Astrocyte (in vitro differentiated cells and primary cell): ENCODE measurements around the gene CCDC159. TPM values are rescaled to one million over a fixed set of nuclear protein-coding genes. Genes with fewer than 3 reads are reported as not detected.

Experiments
- DNase-seq: peaks from one replicate; pipeline ENCODE4 v3.0.0-alpha.2; 2010; ENCODE audit warnings: low read depth
- FAIRE-seq: peaks from 2 replicates; lab custom pipeline; 2011; peaks lifted over from hg19 to GRCh38; lab: Jason Lieb, UNC
- H2AFZ ChIP-seq: 2 replicates; pipeline ENCODE4 v1.6.0; 2012; ENCODE audit warnings: low read depth, low read length, inconsistent platforms
- H3K27ac ChIP-seq: 2 replicates; pipeline ENCODE4 v1.5.1; 2011; ENCODE audit warnings: low read depth, low read length, inconsistent platforms
- H3K27me3 ChIP-seq: 2 replicates; pipeline ENCODE4 v1.6.0; 2011; ENCODE audit warnings: low read length, inconsistent platforms; ENCODE audit not compliant: insufficient read depth
- H3K36me3 ChIP-seq: 2 replicates; pipeline ENCODE4 v1.5.1; 2011; ENCODE audit warnings: low read length, inconsistent platforms; ENCODE audit not compliant: insufficient read depth
- H3K4me1 ChIP-seq: 2 replicates; pipeline ENCODE4 v1.5.1; 2011; ENCODE audit warnings: low read length, inconsistent platforms; ENCODE audit not compliant: insufficient read depth
- H3K4me2 ChIP-seq: 2 replicates; pipeline ENCODE4 v1.6.0; 2012; ENCODE audit warnings: low read length, inconsistent platforms
- H3K4me3 ChIP-seq: 2 replicates; pipeline ENCODE4 v1.5.1; 2011; ENCODE audit warnings: low read depth, mild to moderate bottlenecking, low read length, inconsistent platforms; ENCODE audit not compliant: insufficient read depth
- H3K79me2 ChIP-seq: 2 replicates; pipeline ENCODE4 v1.6.0; 2012; ENCODE audit warnings: mild to moderate bottlenecking, low read length, inconsistent platforms; ENCODE audit not compliant: insufficient read depth
- H3K9ac ChIP-seq: 2 replicates; pipeline ENCODE4 v1.6.0; 2012; ENCODE audit warnings: mild to moderate bottlenecking, low read length, inconsistent platforms
- H3K9me3 ChIP-seq: 2 replicates; pipeline ENCODE4 v1.5.1; 2012; ENCODE audit warnings: low read depth, mild to moderate bottlenecking, low read length, inconsistent platforms; ENCODE audit not compliant: insufficient read depth
- H4K20me1 ChIP-seq: 2 replicates; pipeline ENCODE4 v1.6.0; 2012; ENCODE audit warnings: low read length, inconsistent platforms; ENCODE audit not compliant: insufficient read depth
- H3K27ac Mint-ChIP-seq: one replicate; pipeline ENCODE4 v1.8.0; 2021; ENCODE audit warnings: mild to moderate bottlenecking, mixed read lengths; ENCODE audit not compliant: unreplicated experiment
- H3K27me3 Mint-ChIP-seq: one replicate; pipeline ENCODE4 v1.8.0; 2021; ENCODE audit warnings: low read depth, mixed read lengths; ENCODE audit not compliant: unreplicated experiment
- H3K36me3 Mint-ChIP-seq: one replicate; pipeline ENCODE4 v1.8.0; 2021; ENCODE audit warnings: low read depth, mixed read lengths; ENCODE audit not compliant: unreplicated experiment
- H3K4me1 Mint-ChIP-seq: one replicate; pipeline ENCODE4 v1.8.0; 2021; ENCODE audit warnings: low read depth, mixed read lengths; ENCODE audit not compliant: unreplicated experiment
- H3K4me3 Mint-ChIP-seq: one replicate; pipeline ENCODE4 v1.8.0; 2021; ENCODE audit warnings: mild to moderate bottlenecking, moderate library complexity, mixed read lengths; ENCODE audit not compliant: unreplicated experiment
- H3K9me3 Mint-ChIP-seq: one replicate; pipeline ENCODE4 v1.8.0; 2021; ENCODE audit warnings: mild to moderate bottlenecking, mixed read lengths; ENCODE audit not compliant: unreplicated experiment
- EZH2 ChIP-seq: IDR thresholded peaks from 2 replicates; pipeline ENCODE4 v1.6.1; 2012; ENCODE audit warnings: mild to moderate bottlenecking, low read length, inconsistent platforms; ENCODE audit not compliant: insufficient read depth
- total RNA-seq: library from RNA; stranded (reverse); gene quantifications from 2 replicates; pipeline ENCODE4 v1.2.1, GENCODE V29; 2021
- TF ChIP-seq, protein P1 (sequence below): IDR thresholded peaks from 2 replicates; pipeline ENCODE4 v1.5.1; 2011; ENCODE audit warnings: low read depth, mild to moderate bottlenecking, inconsistent platforms, low read length, moderate library complexity; ENCODE audit not compliant: insufficient read depth

Gene CCDC159
- total RNA-seq, 1 donor from 2014 or later: 11.8 TPM

DNA sequence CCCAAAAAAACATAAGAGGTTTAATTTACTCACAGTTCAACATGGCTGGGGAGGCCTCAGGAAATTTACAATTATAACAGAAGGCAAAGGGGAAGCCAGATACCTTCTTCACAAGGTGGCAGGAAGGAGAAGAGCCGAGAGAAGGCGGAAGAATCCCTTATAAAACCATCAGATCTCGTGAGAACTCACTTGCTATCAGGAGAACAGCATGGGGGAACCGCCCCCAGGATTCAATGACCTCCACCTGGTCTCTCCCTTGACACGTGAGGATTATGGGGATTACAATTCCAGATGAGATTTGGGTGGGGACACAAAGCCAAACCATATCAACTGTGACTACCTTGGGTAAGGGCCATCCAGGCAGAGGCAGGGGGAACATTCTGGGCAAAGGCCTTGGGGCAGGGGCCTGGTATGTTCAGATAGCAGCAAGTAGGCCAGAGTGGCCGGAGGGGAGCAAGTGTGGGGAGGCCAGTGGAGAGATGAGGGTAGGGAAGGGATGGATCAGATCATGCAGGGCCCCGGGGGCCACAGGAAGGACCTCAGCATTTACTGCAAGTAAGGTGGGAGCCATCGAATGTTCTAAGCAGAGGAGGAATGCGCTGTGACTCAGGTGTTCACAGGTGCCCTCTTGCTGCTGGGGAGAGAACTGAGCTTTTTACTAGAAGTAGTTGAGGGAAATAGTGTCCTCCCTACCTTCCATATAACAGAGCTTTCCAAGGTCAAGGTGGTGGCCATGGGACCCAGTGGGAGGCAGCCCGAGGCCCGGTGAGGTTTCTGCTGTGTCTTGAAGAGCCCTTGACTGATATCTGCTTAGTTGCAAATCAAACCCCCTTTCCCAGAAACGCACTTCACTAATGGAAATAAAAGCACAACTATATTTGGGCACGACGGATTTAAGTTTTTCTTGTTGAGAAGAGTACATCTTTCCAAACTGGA, 24.9 kb upstream of the CCDC159 start:
- H2AFZ ChIP-seq: no peak overlapping the region
- DNase-seq (no peak), FAIRE-seq (no peak)
- no peaks in the 10 kb centered on the region for H3K27me3 ChIP-seq
- peaks cover 2% of the 10 kb centered on the region for H3K4me1 Mint-ChIP-seq
- no peaks in the 10 kb centered on the region for H3K79me2 ChIP-seq
- no peaks in the 10 kb centered on the region for H3K9me3 ChIP-seq
- no peaks in the 10 kb centered on the region for H4K20me1 ChIP-seq
- no peak overlapping the region for H3K27ac ChIP-seq
- no peak for TF ChIP-seq EZH2
- TF ChIP-seq, protein P1, sequence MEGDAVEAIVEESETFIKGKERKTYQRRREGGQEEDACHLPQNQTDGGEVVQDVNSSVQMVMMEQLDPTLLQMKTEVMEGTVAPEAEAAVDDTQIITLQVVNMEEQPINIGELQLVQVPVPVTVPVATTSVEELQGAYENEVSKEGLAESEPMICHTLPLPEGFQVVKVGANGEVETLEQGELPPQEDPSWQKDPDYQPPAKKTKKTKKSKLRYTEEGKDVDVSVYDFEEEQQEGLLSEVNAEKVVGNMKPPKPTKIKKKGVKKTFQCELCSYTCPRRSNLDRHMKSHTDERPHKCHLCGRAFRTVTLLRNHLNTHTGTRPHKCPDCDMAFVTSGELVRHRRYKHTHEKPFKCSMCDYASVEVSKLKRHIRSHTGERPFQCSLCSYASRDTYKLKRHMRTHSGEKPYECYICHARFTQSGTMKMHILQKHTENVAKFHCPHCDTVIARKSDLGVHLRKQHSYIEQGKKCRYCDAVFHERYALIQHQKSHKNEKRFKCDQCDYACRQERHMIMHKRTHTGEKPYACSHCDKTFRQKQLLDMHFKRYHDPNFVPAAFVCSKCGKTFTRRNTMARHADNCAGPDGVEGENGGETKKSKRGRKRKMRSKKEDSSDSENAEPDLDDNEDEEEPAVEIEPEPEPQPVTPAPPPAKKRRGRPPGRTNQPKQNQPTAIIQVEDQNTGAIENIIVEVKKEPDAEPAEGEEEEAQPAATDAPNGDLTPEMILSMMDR: no peak
- H3K4me2 ChIP-seq: no peak overlapping the region
- peaks cover 4% of the 10 kb centered on the region for H3K27me3 Mint-ChIP-seq
- H3K9me3 Mint-ChIP-seq: no peaks in the 10 kb centered on the region
- peaks cover 11% of the 10 kb centered on the region for H3K4me1 ChIP-seq
- H3K9ac ChIP-seq: no peak overlapping the region
- H3K36me3 Mint-ChIP-seq: no peaks in the 10 kb centered on the region
- no peak overlapping the region for H3K4me3 Mint-ChIP-seq
- peak overlapping the region; percentile 31 for H3K27ac Mint-ChIP-seq
- H3K4me3 ChIP-seq: no peak overlapping the region
- H3K36me3 ChIP-seq: no peaks in the 10 kb centered on the region

DNA sequence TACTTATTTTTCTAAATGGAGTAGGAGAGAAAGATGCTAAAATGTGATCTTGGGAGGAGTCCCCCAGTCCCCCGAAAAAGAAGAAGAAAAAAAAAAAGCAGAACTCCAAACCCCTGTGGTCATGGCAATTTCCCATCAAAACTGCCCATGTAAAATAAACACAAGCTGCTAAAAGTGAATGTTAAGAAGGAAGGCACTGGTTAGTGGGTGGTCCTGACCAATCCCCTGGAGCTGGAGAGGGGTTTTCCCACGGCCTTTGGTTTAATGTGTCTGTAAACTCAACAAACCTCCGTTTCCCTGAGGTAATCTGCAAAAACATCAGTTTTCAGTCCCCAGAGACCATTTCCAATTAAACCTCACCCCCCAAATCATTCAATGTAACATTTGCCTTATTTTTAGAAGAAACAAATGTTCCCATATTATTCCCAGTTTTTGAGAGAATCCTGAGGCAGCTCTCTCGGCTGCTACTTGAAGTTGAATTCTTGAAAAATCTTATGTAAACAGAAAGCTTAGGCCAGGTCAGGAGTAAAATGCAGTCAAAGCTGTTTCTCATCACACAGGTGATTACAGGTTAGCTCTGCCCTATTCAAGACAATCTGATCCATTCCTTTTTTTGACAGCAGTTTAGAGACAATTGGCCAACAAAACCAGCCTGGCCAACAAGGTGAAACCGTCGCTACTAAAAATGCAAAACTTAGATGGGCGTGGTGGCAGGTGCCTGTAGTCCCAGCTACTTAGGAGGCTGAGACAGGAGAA, 23.9 kb upstream of the CCDC159 start:
- H3K4me1 ChIP-seq: peaks cover 11% of the 10 kb centered on the region
- H3K27ac ChIP-seq: no peak overlapping the region
- H3K4me3 ChIP-seq: no peak overlapping the region
- H3K27me3 ChIP-seq: no peaks in the 10 kb centered on the region
- Mint-ChIP-seq H3K36me3 (no peaks in the 10 kb centered on the region), H3K9me3 (no peaks in the 10 kb centered on the region), H3K27ac (peak overlapping the region; percentile 36), H3K27me3 (peaks cover 1% of the 10 kb centered on the region), H3K4me3 (no peak overlapping the region), H3K4me1 (peaks cover 2% of the 10 kb centered on the region)
- no peaks in the 10 kb centered on the region for H4K20me1 ChIP-seq
- DNase-seq: no peak
- no peaks in the 10 kb centered on the region for H3K79me2 ChIP-seq
- TF ChIP-seq, protein P1: no peak
- no peak for TF ChIP-seq EZH2
- H3K9ac ChIP-seq: no peak overlapping the region
- H3K9me3 ChIP-seq: no peaks in the 10 kb centered on the region
- H3K4me2 ChIP-seq: no peak overlapping the region
- H3K36me3 ChIP-seq: no peaks in the 10 kb centered on the region
- FAIRE-seq: no peak
- H2AFZ ChIP-seq: no peak overlapping the region
